ACHN (cell line): ENCODE results near the gene VAV2.

Source experiments
- DNase-seq: peaks from one replicate; pipeline ENCODE4 v3.0.0-alpha.2; 2015
- in situ Hi-C: cut with HindIII; loops from 2 replicates; pipeline ENCODE4 v1.10.0; 2017; ENCODE audit warnings: low sequenced_read_pairs, low pct_ligation_motif_present, low pct_unique_long_range_greater_than_20kb

Gene VAV2

DNA sequence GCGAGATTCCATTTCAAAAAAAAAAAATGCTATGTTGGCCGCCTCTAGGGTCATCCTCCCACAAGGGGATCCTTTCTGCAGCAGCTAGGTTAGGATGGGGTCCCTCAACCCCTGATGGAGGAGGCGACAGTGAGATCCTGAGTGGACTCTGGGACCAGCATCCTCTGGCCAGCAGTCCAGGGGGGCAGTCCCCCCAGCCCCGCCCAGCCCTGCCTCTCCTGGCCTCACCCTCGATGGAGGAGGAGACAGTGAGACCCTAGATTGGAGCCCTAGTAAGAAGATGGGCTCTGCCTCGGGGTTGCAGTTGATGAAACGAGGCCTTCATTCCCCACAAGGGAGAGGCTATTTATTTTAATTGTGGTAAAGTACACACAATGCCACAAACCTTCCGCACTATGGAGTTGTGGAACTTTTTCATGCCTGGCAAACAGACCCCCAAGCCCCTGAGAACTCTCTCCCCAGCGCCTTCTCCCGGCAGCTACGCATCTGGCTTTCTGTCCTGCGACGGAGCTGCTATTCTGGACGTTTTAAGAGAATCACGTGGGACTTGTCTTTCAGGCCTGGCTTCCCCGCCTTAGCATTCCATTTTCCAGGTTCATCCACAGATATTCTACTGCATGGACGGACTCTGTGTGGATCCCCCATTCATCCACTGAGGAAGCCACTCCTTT, 15.8 kb downstream of the VAV2 start:
- DNase-seq, result no peak
- in situ Hi-C loops, result loop anchor here (25.0 kb wide), 1 partner anchor 189 kb away; no protein-coding TSS in a partner anchor

GRCh38 chr9:133975511-133975910, 16.6 kb downstream of the VAV2 start:
- in situ Hi-C loops, result loop anchor here (25.0 kb wide), 1 partner anchor 188 kb away; no protein-coding TSS in a partner anchor
- no peak for DNase-seq

GRCh38 chr9:133974631-133975341, 17.3 kb downstream of the VAV2 start:
- no peak for DNase-seq
- in situ Hi-C loops, result loop anchor here (25.0 kb wide), 1 partner anchor 187 kb away; no protein-coding TSS in a partner anchor

- in situ Hi-C loops, result no loop called here
- DNase-seq, result no peak
Measured at GRCh38 chr9:133973791-133974630, 18.1 kb downstream of the VAV2 start.

DNA sequence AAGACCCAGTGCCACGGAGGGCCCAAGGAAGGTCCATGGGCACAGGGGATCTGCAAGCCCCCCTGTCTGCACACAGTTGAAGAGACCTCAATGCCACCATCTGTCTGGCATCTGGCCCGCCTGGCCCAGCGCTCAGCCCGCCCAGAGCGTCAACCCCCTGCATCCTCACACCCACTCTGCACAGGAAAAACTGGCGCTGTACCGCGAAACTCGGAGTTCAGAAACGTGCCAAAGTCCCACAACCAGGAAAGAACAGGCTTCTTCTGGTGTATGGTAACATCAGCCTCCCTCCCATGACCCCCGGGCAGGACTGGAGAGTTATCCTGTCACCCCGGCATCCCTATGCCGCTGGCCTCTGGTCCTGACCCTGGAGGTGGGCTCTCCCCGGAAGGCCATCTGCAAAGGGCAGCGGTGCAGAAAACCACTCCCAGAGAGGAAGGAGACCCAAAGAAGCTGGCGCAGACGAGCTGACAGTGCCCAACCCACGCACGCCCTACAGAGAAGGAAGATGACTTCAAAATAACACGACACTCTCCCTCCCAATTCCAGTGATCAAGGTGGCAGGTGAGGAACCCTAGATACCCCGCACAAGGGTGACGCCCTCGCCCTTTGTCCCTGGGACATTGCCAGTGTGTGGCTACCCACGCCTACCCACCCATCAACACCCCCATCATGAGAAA, 18.9 kb downstream of the VAV2 start:
- DNase-seq, result no peak
- in situ Hi-C loops, result no loop called here

DNA sequence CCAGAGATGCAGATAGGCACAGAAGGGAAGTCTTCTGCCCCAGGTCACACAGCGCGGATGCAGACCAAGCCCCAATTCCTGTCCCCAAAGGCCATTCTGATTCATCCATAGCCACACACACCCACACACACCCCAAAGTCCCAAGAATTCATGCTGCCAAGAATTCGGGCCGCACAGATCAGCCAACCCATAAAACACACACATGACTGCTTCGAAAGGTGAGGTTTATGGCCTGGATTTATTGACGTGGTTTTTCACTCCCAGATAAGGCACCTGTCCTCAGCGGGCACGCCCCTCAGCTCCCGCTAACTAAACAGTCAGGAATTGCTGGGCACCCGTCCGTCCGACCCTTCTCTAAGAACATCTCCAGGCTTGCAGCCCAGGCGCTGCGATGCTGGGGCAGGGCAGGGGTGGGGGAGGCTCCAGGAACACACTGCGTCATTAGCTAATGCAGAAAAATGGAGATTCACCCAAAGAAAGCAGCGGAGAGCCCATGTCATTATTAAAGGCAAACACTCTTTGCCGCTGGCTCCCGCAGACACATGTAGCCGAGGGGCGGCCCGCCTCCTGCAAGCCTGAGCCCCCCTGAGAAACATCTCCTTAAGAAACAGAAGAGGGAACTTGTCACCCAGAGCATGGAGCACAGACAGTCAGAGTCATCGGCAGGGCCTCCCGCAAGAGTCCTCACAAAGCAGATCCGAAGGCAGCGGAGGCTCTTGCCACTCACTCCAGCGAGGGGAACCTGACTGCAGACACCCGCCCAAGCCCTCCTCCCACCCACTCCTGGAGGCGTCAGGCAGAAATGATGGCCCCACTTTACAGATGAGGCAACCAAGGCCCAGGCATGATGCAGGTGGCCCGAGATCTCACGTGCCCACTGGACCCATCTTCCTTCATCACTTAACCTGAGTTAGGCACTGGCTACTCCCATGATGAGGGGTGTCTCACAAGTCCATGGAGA, 19.9 kb downstream of the VAV2 start:
- in situ Hi-C loops, result no loop called here
- no peak for DNase-seq

DNA sequence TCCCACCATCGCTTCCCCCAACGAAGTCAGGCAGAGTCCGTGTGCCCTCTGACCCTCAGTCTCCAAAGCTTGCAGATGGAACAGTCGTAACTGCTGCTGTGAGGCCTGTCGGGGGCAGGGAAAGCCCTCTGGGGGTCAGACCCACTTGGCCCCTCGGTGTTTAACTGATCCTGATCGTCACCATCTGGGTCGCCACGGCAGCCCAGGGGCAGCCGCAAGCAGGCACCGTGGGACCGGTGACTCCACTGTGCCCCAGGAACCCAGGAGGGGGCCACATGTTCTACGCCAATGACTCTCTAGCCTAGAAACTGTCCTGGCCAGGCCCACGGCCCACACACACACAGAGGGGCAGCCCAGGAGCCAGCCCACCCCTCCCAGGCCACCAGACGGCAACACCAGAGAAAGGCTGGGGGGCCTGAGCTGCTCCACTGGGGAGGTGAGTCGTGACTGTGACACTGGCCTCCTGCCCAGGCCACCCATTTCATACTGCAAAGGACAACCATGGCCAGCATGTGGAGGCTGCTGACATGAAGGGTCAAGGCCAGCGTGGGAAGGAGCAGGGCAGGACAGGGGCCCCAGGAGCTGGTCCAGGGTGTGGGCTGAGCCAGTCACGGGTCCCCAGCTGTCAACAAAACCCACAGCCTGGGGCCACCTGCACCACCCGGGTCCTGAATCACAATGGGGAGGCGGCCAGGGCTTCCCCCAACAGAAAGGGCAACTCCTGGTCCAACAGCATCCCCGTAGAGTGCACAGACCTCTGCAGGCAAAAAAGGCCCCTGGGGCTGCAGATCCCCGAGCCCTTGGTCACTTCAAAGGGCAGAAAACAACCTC, 20.8 kb downstream of the VAV2 start:
- no peak for DNase-seq
- in situ Hi-C loops, result no loop called here

DNA sequence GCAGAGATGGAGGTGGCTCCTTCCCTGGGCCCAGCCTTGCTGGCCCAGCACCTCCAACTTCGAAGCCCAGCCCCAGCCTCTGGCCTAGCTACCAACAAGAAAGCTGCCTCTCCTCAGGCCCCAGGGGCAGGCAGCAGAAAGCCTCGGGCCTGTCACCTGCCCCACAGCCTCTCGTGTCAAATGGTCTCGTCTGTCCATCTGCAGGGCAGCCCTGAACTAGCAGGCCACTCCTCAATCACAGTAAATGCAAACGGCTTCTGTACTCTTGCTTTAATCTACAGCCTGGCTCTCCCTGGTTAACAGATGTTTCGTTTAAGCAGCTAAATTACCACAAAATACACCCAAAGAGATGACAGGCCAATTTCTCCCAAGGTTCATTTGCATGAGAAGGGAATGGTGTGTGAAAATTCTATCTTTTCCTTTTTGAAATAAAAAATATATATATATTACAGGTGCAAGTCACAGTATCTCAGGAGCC, 21.5 kb downstream of the VAV2 start:
- in situ Hi-C loops, result no loop called here
- no peak for DNase-seq

GRCh38 chr9:133969681-133970580, 22.2 kb downstream of the VAV2 start:
- in situ Hi-C loops, result no loop called here
- DNase-seq, result no peak

DNA sequence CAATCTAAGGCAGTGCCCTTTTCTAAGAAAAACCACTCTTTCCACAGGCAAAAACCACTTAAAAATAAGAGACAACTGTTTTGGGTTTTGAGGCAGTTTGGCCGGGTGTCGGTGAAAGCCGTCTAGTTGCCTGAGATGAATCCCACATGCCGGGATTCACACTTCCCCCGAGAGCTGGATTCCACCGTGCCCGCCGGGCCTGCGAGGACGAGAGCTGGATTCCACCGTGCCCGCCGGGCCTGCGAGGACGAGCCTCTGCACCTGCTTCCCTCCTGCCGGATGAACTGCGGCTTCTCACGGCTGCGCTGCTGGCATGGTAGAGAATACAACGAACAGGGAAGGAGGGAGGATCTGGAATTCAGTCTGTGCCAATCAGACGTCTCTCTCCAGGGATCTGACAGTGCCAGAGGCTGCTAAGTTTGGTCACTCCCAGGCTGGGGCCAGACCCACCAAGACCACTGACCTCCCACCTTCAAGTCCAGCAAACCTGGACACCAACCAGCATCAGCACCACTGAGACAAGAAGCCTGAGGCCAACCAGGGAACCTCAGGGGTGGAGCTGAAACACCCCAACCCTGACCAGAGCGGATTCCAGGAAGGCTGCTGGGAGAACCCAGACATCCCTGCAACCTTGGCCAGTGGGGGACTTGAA, 23.0 kb downstream of the VAV2 start:
- DNase-seq, result no peak
- in situ Hi-C loops, result no loop called here

DNA sequence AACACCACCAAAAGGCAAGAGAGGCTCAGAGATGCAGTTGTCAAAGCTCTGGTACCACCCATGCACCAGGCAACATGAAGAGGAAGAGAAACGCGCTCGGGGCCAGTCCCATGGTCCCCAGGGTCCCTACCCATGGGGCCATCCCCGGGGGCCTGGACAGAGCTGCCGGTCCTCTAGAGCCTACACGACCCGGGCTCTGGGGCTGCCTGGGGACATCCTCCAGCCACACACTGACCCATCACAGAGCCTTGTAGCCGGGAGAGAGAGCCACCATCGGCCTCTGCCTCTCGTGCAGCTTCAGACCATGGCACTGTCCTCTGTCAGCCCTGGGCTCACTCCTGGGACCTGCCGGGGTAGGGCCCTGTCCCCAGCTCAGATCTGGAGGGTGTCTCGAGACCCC, 23.7 kb downstream of the VAV2 start:
- DNase-seq, result no peak
- in situ Hi-C loops, result no loop called here

- no peak for DNase-seq
- in situ Hi-C loops, result no loop called here
Measured at GRCh38 chr9:133967024-133967741, 24.9 kb downstream of the VAV2 start.

DNA sequence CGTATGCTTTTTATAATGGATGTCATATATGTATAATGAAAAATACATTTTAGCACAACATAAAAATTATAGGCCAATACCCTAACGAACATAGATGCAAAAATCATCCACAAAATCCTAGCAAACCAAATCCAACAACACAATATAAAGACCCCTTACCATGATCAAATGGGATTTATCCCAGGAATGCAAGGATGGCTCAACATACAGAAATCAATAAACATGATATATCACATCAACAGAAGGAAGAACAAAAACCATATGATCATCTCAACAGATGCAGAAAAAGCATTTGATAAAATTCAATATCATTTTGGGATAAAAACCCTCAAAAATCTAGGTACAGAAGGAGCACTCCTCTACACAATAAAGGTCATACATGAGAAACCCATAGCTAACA, 27.7 kb downstream of the VAV2 start:
- DNase-seq, result no peak
- in situ Hi-C loops, result no loop called here

- DNase-seq, result no peak
- in situ Hi-C loops, result no loop called here
Measured at GRCh38 chr9:133963166-133963565, 29.0 kb downstream of the VAV2 start.

DNA sequence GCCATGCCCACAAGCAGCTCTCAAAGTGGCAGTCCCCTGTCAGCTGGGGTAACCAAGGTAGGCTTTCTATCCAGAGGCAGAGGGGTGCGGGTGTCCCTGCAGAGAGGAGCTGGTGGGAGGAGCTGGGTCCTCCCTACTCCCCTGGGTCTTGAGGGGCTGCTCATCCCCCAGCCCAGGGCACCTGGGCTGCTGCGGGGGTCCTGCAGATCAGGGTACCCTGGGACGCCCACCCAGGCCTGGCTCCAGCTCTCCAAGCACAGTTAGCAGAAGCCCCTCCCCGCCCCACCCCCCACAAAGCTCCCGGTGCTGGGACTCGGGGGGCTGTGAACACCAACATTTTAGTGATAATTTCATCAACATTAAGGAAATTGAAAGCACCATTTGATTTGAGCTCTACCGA, 29.8 kb downstream of the VAV2 start:
- in situ Hi-C loops, result no loop called here
- no peak for DNase-seq
